GM18511 (cell line): Measurements from ENCODE around the gene ZNF548.
"Not testable (repeated sequence)": the region's sequence is repeated elsewhere in the genome, so short reads cannot be mapped to it uniquely, and the experiment has no call there.

ENCODE experiments used
- ATAC-seq: cut with Tn5 transposase; IDR thresholded peaks from one replicate; pipeline ENCODE4 v1.9.1; 2021; ENCODE audit warnings: mild to moderate bottlenecking, moderate library complexity; ENCODE audit not compliant: unreplicated experiment

ZNF548 gene

DNA sequence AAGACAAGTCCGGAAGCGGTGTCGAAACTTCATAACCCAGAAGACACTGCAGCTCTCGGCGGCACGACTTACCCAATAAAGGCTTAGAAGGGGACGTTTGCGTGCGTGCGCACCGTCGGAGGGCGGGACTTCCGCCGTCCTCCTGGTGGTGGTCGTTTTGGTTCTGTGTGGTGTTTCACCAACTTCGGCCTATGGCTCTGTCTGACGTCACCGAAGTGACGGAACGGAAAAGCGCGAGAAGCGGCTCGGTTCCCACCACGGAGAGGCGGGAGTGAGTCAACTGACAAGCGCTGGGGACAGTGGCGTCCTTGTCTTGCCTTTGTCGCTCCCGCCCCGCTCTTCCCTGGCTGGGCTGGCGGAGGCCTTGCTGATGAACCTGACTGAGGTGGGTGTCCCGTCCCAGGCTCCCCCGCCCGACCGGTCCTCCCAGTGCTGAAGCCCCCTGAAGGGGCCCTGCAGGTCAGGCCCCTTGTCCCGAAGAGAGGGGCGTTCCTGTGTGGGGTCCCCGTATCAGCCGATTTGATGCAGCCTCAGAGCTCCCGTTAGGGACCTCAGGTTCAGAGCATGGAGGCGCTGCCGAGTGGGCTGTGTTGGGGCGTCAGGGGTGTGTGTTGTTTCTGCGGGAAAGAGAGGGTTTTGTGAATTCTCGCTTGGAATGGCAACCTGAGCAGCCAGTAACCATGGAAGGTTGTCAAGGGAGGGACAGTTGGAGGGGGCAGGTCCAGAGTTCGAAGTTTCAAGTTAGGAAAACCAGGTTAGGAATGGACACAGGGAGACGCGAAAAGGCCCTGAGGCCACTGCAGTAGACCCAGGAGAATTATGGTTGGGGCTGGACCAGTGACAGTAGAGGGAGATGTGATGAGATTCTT, at the start of gene ZNF548:
Gene ZNF548 (plus strand): TSS at position 125 of the 869 bp plus-strand sequence. CDS start 246 bp downstream, at position 371.
- peak; percentile 99 for ATAC-seq

DNA sequence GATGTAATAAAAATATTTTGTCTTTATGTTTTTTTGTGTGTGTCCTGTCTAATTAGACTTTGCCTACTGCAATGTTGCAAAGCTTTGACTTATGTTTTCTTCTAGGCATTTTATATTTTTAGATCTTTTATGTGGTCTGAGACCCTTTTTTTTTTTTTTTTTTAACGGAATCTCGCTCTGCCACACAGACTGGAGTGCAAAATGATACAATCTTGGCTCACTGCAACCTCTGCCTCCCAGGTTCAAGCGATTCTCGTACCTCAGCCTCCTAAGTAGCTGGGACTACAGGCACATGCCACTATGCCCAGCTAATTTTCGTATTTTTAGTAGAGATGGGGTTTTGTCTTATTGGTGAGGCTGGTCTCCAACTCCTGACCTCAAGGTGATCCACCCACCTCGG, 47.1 kb upstream of the ZNF548 start:
- ATAC-seq, result no peak

DNA sequence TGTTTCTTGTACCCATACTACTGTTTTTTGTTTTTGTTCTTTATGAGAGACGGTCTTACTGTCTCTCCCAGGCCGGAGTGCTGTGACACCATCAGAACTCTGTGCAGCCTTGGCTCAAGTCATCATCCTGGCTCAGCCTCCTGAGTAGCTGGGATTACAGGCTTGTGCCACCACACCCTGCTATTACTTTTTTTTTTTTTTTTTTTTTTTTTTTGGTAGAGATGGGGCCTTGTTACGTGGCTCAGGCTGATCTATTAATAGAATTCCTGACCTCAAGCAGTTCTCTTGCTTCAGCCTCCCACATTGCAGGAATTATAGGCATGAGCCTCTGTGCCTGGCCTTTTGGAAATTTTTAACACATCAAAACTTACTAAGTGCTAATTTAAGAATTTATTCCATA, 41.5 kb upstream of the ZNF548 start:
- no peak for ATAC-seq

DNA sequence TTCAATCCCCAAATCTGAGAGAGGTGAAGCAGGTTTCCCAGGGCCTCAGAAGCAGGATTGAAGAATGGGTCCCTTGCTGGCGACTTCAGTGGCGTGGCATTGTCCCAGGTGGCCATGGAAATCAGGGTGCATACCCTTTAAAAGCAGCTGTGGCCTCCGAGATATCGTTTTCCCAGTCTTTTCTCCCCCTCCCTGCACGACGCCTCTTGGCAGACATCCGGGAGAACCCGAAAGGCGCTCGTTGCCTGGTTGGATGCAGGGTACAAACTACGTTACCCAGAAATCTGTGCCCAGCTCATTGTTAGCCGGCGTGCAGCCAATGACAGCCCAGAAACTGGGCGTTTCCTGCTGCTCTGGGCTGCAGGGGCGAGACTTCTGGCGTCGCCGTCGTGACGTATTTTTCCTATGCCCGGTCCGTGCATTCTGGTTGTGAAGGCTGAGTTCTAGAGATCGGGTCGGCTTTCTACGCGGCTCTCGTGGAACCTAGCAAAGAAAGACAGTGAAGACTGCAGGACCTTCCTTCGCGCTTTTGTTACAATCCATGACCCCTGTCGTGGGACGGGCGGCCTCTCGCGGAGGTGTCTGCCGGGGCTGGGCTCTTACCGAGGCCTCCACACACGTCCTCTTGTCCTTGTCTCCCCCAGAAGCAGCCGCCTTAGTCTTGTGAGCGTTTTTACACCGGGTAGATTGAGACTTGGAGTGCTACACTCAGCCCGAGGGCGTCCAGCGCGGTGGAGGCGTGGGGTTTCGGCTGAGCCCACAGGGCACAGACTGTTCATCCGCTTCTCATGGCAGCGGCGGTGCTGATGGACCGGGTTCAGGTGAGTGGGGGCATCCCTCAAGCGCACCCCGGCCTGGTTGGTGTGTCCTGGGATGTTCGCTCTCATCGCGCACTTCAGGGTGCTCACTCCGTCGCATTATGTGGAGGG, 38.5 kb upstream of the ZNF548 start, which contains the start of gene ZNF304:
Gene ZNF304 (plus strand): TSS at position 395 of the 929 bp plus-strand sequence. CDS start 394 bp downstream, at position 789.
- peak; percentile 100 for ATAC-seq

DNA sequence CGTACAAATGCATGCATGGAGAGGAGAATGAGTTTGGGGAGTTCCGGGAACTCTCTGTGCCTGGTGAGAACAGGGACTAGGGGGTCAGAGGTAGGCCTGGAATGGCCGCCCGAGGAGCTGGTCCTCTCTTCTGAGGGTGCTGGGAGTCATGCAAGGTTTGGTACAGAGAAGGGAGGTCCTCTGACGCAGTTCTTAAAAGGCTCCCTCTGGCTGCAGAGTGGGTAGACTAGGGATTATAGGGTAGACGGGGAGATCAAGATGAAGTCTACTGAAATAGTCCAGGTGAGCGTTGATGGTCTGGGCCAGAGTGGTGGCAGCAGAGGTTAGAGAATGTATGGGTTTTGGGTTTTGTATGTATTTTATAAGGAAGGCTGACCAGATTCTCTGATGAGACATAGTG, 37.8 kb upstream of the ZNF548 start:
- no peak for ATAC-seq

DNA sequence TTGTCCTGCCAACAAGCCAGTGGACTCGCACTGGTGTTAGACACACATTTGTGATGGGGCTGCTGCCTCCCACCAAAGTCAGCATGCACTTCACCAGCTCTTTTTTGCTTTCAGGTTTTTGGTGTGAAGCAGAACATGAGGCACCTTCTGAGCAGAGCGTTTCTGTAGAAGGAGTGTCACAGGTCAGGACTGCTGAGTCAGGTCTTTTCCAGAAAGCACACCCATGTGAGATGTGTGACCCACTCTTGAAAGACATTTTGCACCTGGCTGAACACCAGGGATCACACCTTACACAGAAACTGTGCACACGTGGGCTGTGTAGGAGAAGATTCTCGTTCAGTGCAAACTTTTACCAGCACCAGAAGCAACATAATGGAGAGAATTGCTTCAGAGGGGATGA, 33.7 kb upstream of the ZNF548 start:
- no peak for ATAC-seq

DNA sequence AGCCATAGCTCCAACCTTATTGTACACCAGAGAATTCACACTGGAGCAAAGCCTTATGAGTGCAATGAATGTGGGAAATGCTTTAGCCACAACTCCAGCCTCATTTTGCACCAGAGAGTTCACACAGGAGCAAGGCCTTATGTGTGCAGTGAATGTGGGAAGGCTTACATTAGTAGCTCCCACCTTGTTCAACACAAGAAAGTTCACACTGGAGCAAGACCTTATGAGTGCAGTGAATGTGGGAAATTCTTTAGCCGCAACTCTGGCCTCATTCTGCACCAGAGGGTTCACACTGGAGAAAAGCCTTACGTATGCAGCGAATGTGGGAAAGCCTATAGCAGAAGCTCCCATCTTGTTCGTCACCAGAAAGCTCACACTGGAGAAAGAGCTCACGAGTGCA, 32.2 kb upstream of the ZNF548 start:
- ATAC-seq, result no peak

DNA sequence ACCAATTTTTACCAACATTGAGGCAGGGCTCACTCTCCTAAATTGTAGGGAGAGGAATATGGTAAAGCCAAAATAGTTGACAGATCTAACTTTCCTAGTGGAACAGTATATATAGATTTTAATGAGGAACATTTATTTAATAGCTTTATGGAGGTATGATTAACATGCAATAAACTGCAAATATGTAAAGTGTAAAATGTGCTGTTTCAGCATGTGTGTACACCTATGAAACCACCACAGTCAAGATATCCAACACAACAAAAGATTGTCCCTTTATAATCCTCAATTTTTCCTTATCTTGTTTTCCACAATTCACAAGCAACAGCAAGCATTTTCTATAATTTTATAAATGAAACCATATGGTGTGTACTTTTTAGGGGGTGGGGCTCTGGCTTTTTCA, 30.4 kb upstream of the ZNF548 start:
- ATAC-seq, result no peak

DNA sequence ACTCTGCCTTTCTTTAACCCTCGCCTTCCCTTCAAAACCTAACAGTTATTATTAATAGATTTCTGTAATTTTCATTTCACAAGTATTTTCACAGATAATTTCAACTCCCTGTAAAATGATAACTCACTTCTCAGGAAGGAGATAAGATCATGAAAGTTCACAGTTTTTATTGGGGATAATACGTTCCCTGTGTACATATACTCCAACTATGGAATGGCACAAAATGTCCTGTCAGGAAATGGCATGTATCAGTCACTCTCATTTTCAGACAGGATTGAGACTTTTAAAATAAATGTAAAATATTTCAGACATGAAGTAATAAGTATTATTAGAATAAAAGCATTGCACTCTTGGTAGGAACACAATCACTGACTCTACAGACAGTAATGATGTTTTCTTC, 27.2 kb upstream of the ZNF548 start:
- ATAC-seq, result no peak

DNA sequence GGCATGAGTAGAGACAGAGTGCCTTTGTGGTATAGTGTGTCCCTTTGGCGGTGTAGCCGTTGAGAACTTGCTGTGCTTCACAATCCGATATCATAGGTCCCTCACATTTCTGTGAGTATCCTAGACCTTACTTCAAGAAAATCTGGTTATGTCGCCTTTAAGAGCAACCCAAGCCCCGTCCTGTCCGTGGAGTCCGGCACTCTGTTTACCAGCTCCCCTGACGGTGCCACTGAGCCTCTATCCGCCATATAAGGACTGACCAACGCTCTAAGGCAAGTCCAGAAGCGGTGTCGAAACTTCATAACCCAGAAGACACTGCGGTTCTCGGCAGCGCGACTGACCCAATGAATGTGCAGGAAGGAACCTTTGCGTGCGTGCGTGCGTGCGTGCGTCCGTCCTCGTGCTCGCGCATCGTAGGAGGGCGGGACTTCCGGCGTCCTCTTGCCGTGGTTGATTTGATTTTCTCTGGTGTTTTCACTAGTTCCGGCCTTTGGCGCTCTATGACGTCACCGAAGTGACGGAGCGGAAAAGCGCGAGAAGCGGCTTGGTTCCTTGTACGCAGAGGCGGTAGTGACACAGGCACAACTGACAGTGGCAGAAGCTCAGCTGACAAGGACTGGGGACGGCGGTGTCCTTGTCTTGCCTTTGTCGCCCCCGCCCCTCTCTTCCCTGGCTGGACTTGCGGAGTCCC, 26.5 kb upstream of the ZNF548 start, which contains the start of the genes TRAPPC2B and ZNF547:
Gene TRAPPC2B (plus strand): TSS at position 555 of the 691 bp plus-strand sequence. CDS start 1,283 bp downstream, outside the sequence.
Gene ZNF547 (plus strand): TSS at position 555 of the 691 bp plus-strand sequence. CDS start 5,005 bp downstream, outside the sequence.
- ATAC-seq, result peak; percentile 99

DNA sequence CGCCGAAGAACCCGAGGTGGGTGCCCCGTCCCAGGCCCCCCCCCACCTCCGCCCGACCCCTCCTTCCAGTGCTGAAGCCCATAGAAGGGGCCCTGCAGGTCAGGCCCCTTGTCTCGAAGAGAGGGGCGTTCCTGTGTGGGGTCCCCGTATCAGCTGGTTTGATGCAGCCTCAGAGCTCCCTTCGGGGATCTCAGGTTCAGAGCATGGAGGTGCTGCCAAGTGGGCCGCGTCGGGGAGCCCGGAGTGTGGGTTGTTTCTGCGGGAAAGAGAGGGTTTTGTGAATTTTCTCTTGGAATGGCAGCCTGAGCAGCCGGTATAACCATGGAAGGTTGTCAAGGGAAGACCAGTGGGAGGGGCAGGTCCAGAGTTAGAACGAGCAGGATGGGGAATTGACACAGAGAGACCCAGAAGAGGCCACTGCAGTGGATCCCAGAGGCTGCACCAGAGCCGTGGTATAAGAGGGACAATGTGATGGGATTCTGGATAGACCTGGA, 25.9 kb upstream of the ZNF548 start:
- peak; percentile 17 for ATAC-seq

DNA sequence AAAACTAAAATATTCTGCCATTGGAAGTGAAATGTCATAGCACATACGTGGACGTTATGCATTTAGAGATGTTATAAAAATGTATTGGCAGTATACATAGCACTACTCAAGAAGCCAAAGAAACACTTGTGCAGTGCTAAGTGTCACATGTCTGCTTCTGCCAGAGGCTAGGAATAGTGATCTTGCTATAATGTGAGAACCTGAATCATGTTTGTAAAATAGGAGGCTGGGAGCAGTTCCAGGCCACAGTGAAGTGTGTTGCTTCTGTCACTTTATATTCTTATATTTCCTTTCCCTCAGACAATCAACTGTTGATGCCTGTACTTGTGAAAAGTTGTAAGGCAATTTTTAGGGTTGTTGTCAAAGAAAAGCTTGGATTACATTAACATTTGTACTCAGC, 22.9 kb upstream of the ZNF548 start:
- no peak for ATAC-seq

DNA sequence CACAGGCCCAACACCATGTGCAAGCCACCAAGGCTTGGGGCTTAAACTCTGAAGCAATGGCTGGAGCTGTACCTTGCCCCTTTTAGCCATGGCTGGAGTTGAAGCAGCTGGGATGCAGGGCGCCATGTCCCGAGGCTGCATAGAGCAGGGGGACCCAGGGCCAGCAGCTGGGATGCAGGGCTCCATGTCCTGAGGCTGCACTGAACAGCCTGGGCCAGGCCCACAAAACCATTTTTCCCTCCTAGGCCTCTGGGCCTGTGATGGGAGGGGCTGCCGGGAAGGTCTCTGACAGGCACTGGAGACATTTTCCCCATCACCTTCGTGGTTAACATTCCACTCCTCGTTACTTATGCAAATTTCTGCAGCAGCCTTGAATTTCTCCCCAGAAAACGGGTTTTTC, 15.5 kb upstream of the ZNF548 start:
- ATAC-seq, result no peak

DNA sequence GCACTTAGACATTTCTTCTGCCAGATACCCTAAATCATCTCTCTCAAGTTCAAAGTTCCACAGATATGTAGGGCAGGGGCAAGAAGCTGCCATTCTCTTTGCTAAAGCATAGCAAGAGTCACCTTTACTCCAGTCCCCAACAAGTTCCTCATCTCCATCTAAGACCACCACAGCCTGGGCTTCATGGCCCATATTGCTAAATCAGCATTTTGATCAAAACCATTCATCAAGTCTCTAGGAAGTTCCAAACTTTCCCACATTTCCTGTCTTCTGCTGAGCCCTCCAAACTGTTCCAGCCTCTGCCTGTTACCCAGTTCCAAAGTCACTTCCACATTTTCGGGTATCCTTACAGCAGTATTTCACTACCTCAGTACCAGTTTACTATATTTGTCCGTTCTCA, 15.0 kb upstream of the ZNF548 start:
- not testable (repeated sequence) for ATAC-seq

DNA sequence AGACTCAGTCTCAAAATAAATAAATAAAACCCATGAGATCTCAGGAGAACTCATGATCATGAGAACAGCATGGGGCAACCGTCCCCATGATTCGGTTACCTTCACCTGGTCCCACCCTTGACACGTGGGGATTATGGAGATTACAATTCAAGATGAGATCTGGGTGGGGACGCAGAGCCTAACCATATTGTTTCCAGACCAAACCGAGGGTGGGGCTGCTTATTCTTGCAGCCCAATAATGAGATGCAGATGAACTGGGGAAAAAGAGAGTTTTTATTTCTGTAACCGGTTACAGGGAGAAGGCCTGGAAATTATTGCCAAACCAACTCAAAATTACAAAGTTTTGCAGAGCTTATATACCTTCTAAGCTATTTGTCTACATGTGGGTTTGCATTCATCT, 13.5 kb upstream of the ZNF548 start:
- ATAC-seq, result no peak

DNA sequence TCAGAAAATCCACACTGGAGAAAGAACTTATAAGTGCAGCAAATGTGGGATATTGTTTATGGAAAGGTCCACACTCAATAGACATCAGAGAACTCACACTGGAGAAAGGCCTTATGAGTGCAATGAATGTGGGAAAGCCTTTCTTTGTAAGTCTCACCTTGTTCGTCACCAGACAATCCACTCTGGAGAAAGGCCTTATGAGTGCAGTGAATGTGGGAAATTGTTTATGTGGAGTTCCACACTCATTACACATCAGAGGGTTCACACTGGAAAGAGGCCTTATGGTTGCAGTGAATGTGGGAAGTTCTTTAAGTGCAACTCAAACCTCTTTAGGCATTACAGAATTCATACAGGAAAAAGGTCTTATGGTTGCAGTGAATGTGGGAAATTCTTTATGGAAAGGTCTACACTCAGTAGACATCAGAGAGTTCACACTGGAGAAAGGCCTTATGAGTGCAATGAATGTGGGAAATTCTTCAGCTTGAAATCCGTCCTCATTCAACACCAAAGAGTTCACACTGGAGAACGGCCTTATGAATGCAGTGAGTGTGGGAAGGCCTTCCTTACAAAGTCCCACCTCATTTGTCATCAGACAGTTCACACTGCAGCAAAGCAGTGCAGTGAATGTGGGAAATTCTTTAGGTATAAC, 12.0 kb upstream of the ZNF548 start:
- ATAC-seq, result no peak

DNA sequence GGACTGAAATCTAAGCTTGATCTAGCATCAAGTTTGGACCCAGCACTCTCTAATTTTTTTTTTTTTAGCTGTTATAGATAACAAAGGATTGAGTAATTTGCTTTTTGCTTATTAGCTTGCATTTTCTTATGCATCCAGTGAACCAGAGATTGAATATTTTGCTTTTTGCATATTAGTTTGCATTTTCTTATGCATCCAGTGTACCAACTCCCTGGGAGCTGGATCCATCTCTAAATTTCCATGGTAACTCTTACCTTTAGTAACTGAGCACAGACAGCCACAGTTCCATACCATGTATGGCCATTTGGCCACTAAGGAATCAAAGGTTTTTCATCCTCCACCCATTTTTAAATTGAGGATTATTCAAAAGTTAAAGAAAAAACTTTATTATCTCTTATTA, 8.7 kb upstream of the ZNF548 start:
- ATAC-seq, result no peak

DNA sequence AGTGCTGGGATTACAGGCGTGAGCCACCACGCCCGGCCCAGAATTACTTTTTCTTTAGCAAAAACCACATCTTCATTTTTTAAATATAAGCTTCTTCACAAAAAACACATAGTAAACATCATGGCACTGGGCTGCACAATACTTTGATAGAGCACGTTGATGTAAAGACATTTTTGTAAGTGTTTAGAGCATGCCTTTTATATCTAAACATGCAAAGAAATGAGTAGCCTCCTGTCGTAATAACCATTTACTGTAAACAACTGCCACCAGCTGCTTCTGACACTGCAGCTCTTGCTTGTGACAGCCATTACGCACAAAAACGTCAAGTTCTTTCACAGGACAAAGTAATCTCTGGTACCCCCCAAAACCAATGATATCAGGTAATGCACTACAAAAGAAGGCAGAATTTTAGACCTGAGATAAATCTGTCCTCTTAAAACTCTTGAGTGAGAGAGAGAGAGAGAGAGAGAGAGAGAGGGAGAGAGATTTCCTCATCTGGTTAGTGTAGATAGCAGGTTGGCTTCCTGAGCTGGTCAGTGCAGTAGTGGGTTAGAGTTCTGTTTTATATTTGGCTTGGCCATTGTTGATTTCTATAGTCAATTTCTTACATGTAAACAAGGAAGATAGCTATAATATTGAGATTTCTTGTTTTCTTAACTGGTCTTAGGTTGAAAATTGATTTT, 6.7 kb upstream of the ZNF548 start:
- ATAC-seq, result no peak

DNA sequence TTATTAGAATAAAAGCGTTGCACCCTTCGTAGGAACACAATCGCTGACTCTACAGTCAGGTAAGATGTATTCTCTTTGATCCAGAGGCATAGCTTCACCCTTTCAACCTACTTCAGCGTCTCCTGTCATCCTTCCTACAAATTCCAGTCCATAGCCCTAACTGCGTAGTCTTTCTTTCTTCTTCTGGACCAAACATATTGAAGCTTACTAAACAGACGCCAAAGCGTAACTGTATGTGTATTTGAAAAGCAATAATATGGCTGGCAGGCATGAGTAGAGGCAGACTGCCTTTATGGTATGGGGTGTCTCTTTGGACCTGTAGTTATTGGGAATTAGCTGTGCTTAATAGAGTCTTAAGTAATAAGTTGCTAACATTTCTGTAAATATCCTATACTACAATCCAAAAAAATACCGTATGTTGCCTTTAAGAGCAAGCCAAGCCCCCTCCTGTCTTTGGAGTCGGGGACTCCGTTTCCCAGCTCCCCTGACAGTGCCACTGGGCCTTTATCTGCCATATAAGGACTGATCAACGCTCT, 392 bp upstream of the ZNF548 start:
- ATAC-seq, result no peak
